NOMO-1 (cell line): ENCODE data around the gene PIP5K1B.
A peak's percentile ranks its signal among the peaks of the same experiment; 100 is the strongest.

Experiments
- DNase-seq, 2 experiments: peaks; one replicate each; lab custom pipeline; 2025; ENCODE audit not compliant: unreplicated experiment in 2 of 2; lab: John Stamatoyannopoulos, UW

PIP5K1B gene

DNA sequence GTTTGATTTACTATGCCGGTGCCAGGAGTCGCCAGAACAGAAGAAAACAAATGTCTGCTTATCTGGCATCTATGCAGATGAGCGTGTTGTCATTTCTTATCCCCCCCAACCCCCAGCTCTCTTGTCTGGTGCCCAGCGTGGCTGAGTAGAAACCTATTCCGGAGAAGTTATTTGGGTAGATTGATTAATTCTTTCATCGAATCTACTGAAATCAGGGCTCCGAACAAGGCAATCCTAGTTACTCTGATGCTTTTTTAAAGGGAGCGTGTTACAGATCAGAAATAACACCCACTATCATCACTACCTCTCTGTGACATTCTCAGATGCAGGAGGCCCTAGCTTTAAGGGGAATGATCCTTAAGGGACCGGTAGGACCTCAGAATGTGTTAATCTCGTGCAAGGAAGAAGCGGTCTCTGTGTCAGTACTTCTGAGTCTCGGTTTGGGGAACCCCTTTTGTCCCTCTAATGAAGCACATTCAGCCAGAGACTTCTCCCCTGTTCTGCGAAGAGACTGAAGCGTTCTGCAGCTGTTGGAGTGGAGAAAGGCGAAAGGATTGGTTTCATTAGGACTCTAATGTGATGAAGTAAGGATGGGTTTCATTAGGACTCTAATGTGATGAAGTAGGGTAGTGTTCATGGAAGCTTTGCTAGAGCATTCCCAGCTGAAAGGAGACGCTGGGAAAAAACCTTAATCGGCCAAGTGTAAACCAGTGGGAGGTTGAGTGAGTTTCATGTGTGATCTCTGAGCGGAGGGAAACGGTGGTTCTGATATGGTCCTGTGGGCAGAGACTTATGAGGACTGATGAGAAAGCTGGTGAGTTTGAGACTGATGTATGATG, 1.5 kb downstream of the PIP5K1B start:
- DNase-seq = no peak

DNA sequence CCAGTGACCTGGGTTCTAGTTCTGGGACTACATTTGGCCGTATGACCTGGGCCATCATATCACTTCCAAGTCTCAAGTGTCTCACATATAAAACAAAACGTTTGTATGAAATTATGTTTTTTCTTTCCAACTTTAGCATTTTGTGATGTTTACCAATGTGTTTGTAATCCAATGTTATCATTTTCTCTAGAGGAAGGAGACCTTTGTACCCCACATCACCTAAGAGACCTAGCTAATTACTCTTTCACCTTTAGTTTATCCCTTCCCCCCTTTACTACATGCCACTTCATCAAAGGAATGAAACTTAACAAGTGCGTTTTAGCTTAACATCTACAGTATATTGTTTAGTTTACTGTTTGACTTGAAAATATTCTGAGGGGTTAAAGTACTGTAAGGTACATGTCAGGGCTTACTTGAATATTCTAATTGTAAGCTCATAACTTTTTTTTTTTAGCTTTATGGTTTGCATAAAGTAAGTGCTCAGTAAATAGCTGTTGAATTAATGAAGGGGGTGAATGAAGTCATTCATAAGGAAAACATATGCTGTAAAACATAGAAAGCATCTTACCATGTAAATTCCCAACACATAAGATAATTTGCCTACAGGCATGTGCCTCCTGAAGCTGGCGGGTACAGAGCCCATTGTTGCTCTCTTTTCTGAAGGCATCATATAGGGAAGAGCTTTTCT, 2.9 kb downstream of the PIP5K1B start:
- DNase-seq = no peak

DNA sequence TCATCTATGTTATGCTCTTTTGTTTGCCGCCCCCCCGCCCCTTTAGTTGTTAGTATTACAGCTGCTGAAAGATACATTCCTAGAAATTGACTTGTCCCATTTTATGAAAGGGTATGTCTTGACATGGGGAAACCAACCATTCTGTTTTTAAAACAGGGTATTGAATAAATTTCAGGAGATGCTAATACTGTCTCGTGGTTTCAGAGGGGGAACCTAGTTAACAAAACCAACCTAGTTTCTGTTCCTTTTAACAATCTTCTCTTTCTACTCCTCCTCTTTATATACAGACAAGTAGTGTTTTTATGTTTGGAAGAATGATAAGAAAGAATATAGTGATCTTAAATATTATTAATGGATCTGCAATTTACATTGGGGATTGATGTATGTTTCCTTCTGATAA, 3.5 kb downstream of the PIP5K1B start:
- DNase-seq = peak in 1 of 2 experiments; percentile 57

DNA sequence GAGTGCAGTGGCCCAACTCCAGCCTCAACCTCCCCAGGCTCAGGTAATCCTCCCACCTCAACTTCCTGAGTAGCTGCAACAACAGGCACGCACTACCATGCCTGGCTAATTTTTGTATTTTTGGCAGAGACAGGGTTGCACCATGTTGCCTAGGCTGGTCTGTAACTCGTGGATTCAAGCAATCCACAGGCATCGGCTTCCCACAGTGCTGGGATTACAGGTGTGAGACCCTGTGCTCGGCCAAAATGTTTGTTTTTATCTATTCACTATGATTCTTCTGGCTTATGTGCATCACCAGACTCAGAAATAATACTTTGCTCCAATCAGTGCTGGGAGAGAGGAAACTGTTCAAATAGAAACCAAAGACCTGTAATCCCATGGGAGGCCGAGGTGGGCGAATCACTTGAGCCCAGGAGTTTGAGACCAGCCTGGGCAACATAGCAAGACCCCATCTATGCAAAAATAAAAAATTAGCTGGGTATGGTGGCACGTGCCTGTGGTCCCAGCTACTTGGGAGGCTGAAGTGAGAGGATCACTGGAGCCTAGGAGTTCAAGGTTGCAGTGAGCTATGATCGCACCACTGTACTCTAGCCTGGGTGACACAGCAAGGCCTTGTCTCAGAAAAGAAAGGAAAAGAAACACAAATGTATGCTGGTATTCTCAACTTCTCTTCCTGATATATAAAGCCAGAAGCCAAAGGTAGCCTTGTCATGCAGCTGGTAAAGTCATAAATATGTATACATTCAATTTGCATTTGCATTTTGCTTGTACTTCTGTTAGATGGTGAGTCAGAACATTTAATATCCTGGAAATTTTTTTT, 4.5 kb downstream of the PIP5K1B start:
- no peak for DNase-seq

DNA sequence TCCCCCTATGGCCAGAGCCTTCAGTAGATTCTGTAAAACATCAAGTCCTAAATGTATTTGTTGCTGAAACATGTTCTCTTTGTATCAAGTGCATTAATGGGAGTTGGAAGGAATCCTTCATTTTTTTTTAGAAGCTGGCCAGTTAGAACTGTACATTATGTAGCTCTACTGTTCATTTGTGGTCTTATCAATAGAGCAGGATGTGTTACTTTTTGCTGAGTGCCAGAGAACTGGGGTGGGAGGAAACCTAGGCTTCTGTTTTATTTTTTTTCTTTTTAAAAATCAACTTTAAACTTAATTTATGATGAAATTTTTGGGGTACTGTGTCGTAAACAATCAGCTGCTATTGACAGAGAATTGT, 5.1 kb downstream of the PIP5K1B start:
- no peak for DNase-seq

DNA sequence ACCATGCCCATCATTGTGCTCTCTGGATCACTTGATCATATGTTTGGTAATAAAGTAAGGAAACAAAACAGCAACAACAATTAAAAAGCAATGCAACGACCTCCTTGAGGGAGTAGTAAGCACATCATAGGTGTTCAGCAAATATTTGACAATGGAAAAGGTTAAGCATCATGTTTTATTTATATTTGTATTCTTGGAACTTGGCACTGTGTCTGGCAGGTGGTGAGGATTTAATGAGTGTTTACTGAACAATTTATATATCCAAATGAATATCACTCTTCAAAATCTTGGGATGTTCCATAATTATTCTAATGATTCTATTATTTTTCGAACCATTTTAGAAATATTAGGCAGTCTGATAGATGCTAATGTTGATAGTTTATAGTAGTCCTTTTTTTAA, 6.2 kb downstream of the PIP5K1B start:
- no peak for DNase-seq

DNA sequence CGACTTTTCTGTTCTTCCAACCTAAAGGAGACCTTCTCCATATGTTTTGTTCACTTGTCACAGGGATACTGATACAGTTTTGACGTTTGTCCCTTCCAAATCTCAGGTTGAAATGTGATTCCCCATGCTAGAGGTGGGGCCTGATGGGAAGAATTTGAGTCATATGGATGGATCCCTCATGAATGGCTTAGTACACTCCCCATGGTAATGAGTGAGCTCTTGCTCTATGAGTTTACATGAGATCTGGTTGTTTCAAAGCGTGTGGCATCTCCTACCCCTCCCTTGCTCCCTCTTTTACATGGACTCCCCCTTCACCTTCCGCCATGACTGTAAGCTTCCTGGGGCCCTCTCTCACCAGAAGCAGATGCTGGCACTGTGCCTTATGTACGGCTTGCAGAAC, 6.9 kb downstream of the PIP5K1B start:
- no peak for DNase-seq

DNA sequence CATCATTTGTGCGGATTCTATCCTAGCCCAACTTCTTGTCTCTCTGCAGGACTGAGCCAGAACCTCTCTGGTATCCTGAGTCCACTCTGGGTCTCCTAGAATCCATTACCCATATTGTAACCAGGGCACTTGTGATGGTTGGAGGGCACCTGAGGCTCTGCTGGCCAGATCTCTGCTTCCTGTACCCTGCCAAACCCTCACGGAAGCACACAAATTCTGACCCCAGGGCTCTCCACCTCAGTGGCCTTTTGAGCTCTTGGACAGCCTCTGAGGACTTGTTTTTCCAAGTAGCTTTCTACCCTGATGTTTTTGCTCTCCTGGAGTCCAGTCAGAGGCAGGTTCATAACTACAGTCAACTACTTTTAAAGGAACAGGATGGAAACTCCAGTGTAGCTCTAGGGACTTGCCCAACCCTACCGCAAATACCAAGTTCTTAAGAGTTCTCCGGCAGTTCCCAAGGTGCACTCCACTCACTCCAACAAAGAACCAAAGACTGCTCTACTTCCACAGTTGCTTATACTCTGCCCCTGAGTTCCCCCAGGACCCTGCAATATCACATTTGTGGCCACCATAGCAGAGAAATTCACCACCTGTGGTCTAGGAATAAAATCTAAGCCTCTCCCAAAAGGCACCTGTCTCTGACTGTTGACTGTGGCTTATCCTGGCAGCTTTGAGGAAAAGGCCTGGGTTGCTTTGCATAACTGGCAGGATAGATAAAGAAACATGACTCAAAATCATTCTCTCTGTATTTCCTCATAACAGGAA, 9.6 kb downstream of the PIP5K1B start:
- no peak for DNase-seq

DNA sequence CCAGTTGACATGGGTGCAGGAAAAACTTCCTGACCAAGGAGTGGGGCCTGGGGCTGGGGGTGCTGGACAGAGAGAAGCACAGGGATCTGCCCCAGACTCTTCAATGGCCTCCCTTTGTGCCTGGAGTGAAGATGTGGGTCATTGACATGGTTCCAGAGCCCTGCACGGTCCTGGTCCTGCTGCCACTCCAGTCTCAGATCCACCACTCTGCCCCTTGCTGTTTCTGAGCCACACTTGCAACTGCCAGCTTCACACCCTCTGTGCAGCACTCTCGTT, 10.1 kb downstream of the PIP5K1B start:
- DNase-seq = no peak

DNA sequence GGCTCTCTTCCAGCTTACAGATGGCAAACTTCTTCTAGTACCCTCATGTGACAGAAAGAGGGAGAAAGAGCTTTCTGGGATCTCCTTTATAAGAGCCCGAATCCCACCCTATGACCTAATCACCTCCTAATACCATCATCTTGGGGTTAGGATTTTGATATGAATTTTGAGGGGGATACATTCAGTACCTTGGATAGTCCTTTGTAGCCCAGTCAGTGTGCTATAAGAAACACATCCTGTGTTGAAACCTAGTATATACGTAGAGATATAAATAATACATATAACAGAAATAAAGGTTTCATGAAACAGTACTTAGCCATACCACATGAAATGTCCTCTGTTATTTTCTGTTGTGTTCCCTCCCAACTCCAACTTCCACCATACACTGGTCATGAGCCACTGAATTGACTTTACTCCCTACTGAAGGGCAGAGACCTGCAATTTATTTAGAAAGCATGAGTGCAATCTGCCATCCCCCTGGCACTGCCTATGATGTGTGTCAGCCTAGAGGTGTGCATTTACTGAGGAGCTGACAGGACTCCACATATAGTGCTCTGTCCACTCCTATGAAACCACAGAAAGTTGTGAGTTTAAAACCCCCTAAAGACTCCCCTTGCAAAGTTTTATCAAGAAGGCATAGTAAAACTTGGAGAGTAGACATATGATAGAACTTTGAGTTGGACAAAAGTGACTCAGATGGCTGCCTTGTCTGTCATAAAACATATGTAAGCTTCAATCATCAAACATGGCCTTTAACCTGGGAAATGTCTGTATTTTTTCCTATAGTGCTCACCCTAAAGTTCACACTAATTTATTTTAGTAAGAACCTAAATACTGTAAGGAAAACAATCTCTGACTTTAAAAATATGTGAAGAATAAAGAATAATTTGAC, 12.8 kb downstream of the PIP5K1B start:
- DNase-seq = no peak

DNA sequence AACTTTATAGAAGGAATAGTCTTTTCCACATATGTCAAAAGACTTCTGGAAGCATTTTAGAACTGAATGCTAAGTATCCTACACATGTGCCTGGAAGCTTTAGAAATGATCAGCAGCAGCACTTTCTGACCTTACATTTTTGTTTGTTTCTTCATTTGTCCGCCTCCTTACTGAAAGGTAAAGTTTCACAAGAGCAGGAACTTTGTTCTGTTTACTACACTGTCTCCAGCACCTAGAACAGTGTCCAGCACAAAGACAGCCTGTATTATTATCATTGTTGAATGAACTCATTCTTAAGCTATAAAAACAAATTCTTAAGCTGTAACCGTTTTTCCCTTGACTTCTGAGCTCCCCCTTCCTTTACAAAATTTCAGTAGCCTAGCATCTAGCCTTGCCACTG, 14.8 kb downstream of the PIP5K1B start:
- DNase-seq = no peak

DNA sequence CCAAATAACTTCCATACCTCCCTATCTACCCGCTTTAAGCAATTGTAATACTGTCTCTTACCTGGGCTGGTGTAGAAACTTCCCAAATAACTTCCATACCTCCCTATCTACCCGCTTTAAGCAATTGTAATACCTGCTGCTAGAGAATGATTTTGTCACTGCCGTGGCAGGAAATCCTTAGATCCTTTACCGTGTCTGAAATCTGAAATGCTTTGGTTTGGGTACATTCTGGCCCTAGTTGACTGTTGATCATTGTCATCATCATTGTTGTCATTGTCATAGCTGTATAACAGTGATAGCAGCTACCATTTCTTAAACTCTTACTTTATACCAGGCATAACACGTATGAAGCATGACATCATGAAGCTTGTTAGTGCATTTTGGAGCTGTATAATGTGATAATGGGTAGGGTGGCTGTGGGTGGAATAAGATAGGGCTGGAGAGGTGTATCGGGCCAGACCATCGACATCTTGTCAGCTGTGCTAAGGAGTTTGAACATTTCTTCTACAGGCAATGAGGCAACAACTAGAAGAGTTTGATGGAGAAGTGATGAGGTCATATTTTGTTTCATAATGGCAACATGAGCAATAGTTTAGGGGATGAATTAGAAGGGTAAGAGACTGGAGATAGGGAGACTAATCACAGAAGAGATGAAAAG, 15.7 kb downstream of the PIP5K1B start:
- DNase-seq = no peak

DNA sequence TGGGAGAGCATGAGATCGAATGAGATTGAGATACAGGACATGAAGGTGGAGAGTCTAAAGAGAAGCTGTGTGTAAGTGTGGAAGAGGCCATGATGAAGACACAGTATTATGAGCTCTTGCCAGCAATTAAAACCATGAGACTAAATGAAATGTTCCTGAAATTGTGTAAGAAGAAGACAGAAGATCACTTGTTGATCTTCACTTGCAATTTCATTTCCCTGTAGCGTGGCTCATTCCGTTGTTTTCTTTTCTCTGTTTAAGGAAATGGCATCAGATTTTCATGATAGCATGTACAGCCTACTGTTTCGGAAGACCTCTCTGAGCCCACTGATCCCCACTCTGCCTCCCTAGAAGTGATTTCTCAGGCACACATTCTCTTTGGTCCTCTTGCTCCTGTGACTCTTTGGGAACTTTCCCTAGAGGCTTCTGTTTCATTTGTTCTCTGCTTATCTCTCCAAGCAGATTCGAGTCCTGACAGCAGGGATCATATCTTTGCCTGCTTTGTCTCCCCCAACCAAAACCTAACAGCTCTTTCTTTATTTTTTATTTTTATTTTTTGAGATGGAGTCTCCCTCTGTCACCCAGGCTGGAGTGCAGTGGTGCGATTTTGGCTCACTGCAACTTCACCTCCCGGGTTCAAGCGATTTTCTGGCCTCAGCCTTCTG, 16.8 kb downstream of the PIP5K1B start:
- no peak for DNase-seq

DNA sequence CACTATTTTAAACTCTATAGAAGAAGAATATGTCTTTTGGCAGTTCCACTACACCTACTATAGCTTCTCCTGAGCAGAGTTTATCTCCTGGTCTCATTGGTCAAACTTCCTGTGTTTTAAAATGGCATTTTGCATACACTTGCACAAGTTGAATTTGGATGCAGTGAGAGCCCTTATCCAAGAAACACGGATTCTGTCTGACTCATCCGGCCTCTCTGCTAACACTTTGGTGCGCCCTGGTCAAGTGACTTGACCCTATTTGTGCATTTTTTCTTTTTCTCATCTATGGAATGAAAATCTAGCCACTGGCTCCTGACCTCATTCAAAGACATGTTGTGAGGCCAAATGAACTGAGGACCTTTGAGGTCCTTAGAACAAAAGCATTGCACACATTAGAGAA, 20.0 kb downstream of the PIP5K1B start:
- no peak for DNase-seq

DNA sequence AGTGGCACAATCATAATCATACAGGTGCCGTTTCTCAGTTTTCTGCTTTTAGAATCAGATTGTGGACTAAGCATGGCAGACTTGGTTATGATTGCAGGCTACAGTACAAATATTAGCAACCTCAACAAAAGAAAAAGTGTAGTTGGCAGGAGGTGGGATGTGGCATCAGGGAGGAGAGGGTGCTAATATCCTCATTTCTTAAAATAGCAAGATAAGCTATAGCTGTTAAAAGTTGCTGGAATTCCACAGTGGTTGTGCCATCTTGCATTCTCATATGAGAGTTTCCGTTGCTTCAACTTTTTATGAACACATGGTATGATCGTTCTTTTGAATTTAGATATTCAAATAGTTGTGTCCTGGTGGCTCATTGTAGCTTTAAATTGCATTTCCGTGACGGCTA, 21.4 kb downstream of the PIP5K1B start:
- DNase-seq = no peak

DNA sequence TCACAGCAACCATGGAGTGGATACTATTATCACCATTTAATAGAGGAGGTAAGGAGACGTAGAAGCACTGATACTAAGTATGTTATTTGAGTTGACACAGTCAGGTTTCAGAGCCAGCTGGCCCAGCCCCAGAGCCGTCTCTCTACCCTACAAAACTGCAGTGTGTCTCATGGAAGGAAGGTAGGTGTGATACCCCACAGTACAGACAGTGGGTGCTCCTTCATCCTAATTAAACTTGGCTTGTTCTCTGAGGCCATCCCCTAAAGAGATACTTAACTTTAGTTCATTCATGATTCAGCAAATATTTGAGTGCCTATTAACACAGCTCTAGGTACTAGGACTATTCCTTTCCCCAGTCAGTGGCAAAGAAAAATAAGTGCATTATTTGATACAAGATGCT, 22.6 kb downstream of the PIP5K1B start:
- DNase-seq = no peak

DNA sequence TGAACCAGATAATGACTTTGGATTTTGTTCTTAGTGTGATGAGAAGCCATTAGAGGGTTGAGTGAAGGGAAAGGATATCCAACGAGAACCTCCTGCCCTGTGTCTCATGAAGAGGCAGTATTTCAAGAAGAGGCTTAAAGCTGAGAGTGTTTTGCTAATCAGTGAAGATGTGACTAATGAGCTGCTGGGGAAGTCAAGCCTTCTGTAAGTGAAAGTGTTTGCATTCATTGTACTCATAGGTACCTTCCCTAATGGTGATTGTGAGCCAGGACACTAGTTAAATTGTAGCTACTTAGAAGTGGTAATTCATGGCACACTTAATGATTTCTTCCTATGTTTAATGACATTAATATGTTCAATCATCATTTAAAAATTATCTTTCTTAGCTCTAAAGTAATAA, 23.7 kb downstream of the PIP5K1B start:
- DNase-seq = no peak

DNA sequence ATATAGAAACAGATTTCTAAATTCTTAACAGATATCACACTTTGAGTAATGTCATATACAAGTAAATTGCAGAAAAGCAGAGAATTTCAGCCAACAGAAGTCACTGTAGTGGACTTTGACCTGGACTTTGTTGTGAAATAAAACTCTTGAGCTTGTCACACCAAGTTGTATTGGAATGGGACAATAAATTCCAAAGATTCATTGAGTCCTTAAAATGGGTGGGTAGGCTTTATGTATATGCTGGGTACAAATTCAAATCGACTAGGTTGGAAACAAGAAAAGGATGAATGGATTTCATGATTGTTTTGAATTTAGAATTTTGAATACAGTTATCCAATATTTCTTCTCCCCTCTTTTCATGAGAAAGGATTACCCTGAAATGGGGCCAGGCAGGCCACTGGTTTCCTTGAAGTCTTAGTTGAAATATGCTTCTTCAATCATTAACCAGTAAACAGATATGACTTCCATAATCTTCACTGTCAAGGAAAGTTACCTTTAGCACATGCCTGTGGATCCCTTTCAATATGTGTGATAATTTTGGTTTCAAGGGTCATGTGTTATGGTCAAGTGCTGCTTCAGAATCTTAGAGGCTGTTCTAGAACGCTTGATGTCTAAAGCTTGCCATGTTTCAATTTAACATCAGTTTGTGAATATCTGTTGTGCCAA, 25.7 kb downstream of the PIP5K1B start:
- no peak for DNase-seq

DNA sequence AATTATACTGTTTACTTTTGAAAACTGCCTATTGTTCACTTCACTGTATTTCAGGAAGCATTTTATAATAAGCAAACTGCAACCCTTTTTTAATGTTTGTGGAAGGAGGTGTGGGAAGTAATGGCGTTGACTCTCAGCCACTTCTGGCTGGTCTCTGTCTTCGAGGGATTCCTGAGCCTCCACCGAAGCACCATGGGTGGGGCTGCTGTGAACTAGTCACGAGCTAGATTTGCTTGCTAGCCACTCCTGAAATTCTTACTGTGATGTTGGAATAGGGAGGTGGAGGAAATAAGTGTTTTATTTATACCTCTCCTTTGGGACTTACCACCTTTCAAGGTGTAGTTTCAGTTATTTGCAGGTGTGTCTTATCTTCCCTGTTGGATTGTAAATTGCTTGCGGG, 26.8 kb downstream of the PIP5K1B start:
- no peak for DNase-seq
